Esophagus (tissue), 2 donors: ENCODE data around the gene SPDEF. TPM values are rescaled to one million over a fixed set of nuclear protein-coding genes. Genes with fewer than 3 reads are reported as not detected.

Experiments used
- H3K27ac ChIP-seq, 2 donors: one replicate each; pipeline ENCODE4 v1.5.1; 2013; ENCODE audit warnings: low read depth in 2 of 2, mild to moderate bottlenecking in 2 of 2, inconsistent platforms in 1 of 2, low read length in 1 of 2, moderate library complexity in 1 of 2
- H3K27me3 ChIP-seq, 2 donors: one replicate each; pipeline ENCODE4 v1.6.1; 2013; ENCODE audit warnings: low read length in 2 of 2, control low read depth in 1 of 2, mild to moderate bottlenecking in 1 of 2; ENCODE audit not compliant: insufficient read depth in 2 of 2, control insufficient read depth in 1 of 2
- H3K36me3 ChIP-seq, 2 donors: one replicate each; pipeline ENCODE4 v1.6.1; 2013; ENCODE audit warnings: low read length in 1 of 2; ENCODE audit not compliant: control insufficient read depth in 2 of 2, insufficient read depth in 2 of 2
- H3K4me1 ChIP-seq, 2 donors: one replicate each; pipeline ENCODE4 v1.6.1; 2013; ENCODE audit warnings: low read length in 1 of 2; ENCODE audit not compliant: control insufficient read depth in 2 of 2, insufficient read depth in 2 of 2
- H3K4me3 ChIP-seq, 2 donors: one replicate each; pipeline ENCODE4 v1.5.1; 2013; ENCODE audit warnings: low read length in 2 of 2, mild to moderate bottlenecking in 2 of 2, low read depth in 1 of 2, moderate library complexity in 1 of 2
- H3K9me3 ChIP-seq, 2 donors: one replicate each; pipeline ENCODE4 v1.6.1; 2013; ENCODE audit warnings: mild to moderate bottlenecking in 2 of 2, low read depth in 1 of 2, low read length in 1 of 2, moderate library complexity in 1 of 2; ENCODE audit not compliant: control insufficient read depth in 2 of 2, insufficient read depth in 1 of 2
- WGBS, 2 donors: extraction: QIAGEN DNeasy Blood & Tissue Kit; methylation state at CpG; one replicate each; pipeline ENCODE4 v1.1.7; 2013; 5-methylcytosine and 5-hydroxymethylcytosine counted together
- polyA plus RNA-seq, 2 donors: library from polyadenylated mRNA; stranded (reverse); fragments of 200-250 nt; gene quantifications; one replicate each; pipeline ENCODE4 v1.2.3, GENCODE V29; 2013
- donor health status: healthy with polysubstance abuse.
- donor health status: Bipolar disorder and iron deficiency.

SPDEF gene
- polyA plus RNA-seq, 2 donors: 0.08 TPM

- 90 to 94% methylated on average over 2 of the region's 2 CpGs for WGBS, 2 donors
- Histone ChIP-seq H3K9me3 (no peaks in the 10 kb centered on the region), H3K27me3 (no peaks in the 10 kb centered on the region), H3K36me3 (no peaks in the 10 kb centered on the region), H3K4me3 (no peak overlapping the region), H3K4me1 (peaks cover 0 to 2% of the 10 kb centered on the region in 2 donors), H3K27ac (no peak overlapping the region)
Observed at GRCh38 chr6:34549804-34550202, 6.3 kb downstream of the SPDEF start.

DNA sequence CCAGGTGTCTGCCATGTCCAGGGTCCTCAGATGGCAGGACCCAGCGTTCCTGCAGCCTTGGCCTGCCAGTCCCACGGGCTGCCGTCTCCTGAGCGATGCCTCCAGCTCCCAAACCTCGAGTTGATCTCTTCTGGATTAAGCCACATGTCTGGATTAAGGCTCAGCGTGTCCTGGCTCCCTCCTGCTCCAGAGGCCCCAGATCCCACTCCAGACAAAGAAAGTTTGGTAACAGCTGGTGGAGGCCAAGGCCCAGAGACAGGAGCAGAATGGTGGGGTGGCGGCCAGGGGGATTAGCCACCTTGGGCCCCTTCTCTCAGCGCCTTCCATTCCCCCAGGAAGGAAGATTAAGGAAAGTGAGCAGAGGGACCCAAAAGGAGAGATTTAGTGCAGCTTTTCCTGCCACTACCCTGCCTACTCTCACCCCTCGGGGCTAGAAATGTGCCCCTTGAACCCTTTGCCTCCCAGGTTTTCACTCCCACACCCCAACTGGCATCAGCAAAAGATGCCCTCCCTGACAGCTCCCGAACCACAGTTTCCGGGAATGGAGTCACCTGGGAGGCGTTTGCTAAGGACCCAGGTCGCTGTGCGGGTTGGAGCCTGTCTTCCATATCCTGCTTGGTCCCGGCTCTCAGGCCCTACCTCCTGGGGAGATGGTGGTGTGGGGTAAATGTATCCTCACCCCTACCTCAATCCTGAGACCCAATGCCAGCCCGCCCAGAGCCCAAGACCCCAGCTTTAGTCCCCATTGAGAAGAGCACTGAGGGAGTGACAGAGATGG is 6.9 kb downstream of the SPDEF start:
- Histone ChIP-seq H3K27me3 (no peaks in the 10 kb centered on the region), H3K9me3 (no peaks in the 10 kb centered on the region), H3K4me3 (no peak overlapping the region), H3K36me3 (no peaks in the 10 kb centered on the region), H3K4me1 (peaks cover 0 to 2% of the 10 kb centered on the region in 2 donors), H3K27ac (no peak overlapping the region)
- 68% methylated on average over 16 of the region's 16 CpGs for WGBS, 2 donors

DNA sequence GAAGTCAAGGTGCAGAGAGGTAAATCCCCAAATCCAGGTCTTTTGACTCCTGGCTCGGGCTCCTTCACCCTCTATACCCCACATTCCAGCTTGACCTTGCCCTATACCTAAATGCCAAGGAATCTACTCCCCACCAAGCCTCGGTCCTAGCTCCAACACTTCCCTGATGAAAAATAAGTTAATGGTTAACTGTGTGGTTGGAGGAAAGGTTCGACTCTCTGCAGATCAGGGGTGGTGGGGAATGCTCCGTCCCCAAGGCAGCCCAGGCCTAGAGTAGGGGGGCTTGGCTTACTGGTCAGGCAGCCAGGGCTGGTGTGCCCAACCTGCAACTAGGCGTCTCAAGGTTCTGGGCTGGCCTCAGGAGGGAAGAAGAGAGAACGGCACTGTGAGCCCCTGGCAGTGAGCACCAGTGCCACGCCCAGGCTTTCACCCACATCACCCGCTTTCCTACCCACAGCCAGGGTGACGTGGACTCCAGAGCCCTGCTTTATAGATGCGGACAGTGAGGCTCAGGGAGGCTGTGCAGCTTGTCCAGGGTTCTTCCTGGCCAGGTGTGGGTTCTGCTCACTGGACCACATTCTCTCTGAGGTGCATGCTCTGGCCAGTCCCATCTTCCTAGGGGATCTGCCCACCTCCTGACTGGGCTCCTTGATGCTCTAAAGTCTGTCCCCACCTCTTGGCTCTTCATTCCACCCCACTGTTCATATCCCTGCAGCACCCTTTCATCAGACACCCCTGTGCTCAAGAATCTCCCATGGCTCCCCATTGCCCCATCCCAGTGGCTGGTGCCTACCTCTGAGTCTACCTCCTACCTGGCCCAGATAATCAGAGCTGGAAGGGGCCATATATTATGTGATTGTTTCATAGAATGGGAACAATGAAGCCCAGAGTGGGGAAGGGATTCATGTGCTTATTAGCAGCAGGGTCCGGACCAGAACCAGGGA is 8.2 kb downstream of the SPDEF start:
- Histone ChIP-seq H3K27me3 (no peaks in the 10 kb centered on the region), H3K9me3 (no peaks in the 10 kb centered on the region), H3K4me1 (peaks cover 0 to 2% of the 10 kb centered on the region in 2 donors), H3K27ac (no peak overlapping the region), H3K36me3 (no peaks in the 10 kb centered on the region), H3K4me3 (no peak overlapping the region)
- 67 to 72% methylated on average over 11 of the region's 11 CpGs for WGBS, 2 donors

DNA sequence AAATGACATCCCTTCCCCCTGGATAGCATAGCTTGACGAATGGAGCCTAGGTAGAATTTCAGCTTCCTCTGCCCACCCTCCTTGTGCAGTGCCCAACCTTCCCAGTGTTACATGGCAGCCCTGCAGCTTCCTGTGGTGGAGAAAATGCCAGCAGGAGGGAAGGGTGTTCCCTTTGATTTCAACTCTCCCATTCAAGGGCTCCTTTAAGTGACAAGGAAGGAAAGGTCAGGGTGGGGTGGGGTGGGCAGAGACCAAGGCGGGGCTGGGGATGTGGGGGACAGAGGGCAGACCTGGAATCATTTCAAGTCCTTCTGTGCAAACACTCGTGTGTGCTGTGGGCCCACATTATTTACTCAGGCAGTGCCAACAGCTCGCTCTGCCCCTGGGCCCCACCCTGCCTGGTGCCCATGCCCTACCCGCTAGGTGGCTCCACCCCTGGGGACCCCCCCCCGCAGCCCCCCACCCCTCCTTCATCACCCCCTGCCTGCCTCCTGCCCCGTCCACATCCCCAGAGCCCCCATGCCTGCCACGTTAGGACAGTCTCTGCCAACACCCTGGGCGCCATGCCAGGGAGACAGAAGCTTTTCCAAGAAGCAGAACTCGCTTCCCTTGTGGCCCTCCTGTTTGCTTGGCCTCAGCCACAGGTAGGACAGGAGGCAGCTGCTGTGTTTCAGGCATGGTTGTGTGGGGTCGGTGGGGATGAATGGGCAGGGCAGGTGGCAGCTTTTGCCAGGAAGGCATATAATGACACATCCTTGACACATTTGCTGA is 9.4 kb downstream of the SPDEF start:
- Histone ChIP-seq H3K27ac (no peak overlapping the region), H3K9me3 (no peaks in the 10 kb centered on the region), H3K27me3 (no peaks in the 10 kb centered on the region), H3K4me3 (no peak overlapping the region), H3K4me1 (peaks cover 0 to 2% of the 10 kb centered on the region in 2 donors), H3K36me3 (no peaks in the 10 kb centered on the region)
- WGBS, 2 donors: 15 to 22% methylated on average over 9 to 11 of the region's 11 CpGs

DNA sequence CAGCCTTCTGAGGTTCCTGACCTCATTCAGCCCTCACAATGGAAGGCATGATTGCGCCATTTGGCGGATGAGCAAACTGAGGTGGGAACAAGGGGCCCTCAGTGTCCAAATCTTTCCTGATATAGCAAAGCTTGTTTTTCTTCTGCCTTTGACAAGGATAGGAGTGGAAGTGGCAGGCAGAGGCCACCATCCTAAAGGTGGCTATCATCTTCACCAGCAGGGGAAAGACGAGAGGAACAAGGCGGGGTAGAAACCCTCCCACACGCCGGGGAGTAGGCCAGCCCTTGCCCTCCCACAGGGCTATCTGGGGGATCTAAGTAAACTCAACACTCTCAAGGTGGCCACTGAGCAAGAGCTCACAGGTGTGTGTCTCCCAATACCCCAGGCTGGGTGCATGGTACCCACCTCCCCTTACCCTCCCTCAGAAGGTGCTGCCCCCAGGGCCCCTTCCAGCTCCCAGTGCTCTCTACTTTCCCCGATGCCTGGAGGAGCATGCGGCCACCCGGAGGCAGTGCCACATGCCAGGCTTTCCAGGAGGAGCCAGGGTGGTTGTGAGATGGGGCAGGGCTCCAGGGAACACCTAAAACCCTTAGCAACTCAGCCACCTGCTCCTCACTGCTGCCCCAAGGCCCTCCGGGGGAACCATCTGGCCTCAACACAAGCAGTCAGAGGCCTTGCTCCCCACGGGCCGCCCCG is 11.2 kb downstream of the SPDEF start:
- H3K9me3 ChIP-seq: no peaks in the 10 kb centered on the region
- no peaks in the 10 kb centered on the region for H3K4me1 ChIP-seq
- WGBS, 2 donors: 73 to 74% methylated on average over 13 of the region's 13 CpGs
- no peak overlapping the region for H3K27ac ChIP-seq
- no peaks in the 10 kb centered on the region for H3K27me3 ChIP-seq
- no peaks in the 10 kb centered on the region for H3K36me3 ChIP-seq
- no peak overlapping the region for H3K4me3 ChIP-seq

DNA sequence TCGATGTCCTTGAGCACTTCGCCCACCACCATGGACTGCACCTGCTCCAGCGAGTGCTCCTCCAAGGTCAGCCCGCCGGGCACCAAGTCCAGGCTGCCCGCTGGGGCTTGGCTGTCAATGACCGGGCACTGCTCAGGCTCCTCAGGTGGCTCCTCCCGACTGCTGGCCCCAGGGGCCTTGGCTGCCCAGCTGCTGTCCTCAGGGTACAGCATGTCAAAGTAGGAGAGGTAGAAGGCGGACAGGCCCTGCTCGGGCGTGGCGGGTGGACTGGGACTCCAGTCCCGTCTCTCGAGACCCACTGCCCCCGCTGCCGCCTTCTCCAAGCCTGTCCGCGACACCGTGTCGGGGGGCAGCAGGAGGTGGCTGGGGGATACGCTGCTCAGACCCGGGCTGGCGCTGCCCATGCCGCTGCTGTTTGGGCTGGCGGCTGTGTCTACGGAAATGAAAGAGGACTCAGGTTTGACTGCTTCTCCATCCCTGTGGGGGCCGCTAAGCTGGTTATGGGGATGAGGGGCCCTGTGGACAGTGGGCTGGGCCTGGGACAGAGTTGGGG is 12.0 kb downstream of the SPDEF start:
- Histone ChIP-seq H3K4me3 (no peak overlapping the region), H3K9me3 (no peaks in the 10 kb centered on the region), H3K4me1 (no peaks in the 10 kb centered on the region), H3K27ac (no peak overlapping the region), H3K27me3 (no peaks in the 10 kb centered on the region), H3K36me3 (no peaks in the 10 kb centered on the region)
- 89 to 94% methylated on average over 27 of the region's 27 CpGs for WGBS, 2 donors

GRCh38 chr6:34543421-34543820 is 12.7 kb downstream of the SPDEF start:
- no peaks in the 10 kb centered on the region for H3K27me3 ChIP-seq
- H3K4me3 ChIP-seq: no peak overlapping the region
- H3K4me1 ChIP-seq: no peaks in the 10 kb centered on the region
- no peaks in the 10 kb centered on the region for H3K9me3 ChIP-seq
- WGBS, 2 donors: 79 to 80% methylated on average over 5 of the region's 5 CpGs
- no peak overlapping the region for H3K27ac ChIP-seq
- no peaks in the 10 kb centered on the region for H3K36me3 ChIP-seq

- no peak overlapping the region for H3K4me3 ChIP-seq
- H3K27me3 ChIP-seq: no peaks in the 10 kb centered on the region
- peaks cover 0 to 3% of the 10 kb centered on the region in 2 donors for H3K4me1 ChIP-seq
- H3K36me3 ChIP-seq: no peaks in the 10 kb centered on the region
- 95 to 96% methylated on average over 8 of the region's 8 CpGs for WGBS, 2 donors
- H3K27ac ChIP-seq: no peak overlapping the region
- H3K9me3 ChIP-seq: no peaks in the 10 kb centered on the region
Observed at GRCh38 chr6:34540841-34541240, 15.3 kb downstream of the SPDEF start.
